AG09309 (cell line): ENCODE results near the gene CDC16.

Experiments
- DNase-seq: peaks from one replicate; pipeline ENCODE4 v3.0.0-alpha.2; 2010; ENCODE audit warnings: low read depth
- H3K4me3 ChIP-seq: 2 replicates; pipeline ENCODE4 v1.5.1; 2011; ENCODE audit warnings: mild to moderate bottlenecking, low read depth, low read length, moderate library complexity; ENCODE audit not compliant: control insufficient read depth
- TF ChIP-seq, protein P1 (sequence below): IDR thresholded peaks from 2 replicates; pipeline ENCODE4 v1.5.1; 2011; ENCODE audit warnings: mild to moderate bottlenecking, low read depth, low read length, inconsistent platforms; ENCODE audit not compliant: insufficient read depth, control insufficient read depth; ENCODE audit errors: missing control alignments

Gene CDC16

DNA sequence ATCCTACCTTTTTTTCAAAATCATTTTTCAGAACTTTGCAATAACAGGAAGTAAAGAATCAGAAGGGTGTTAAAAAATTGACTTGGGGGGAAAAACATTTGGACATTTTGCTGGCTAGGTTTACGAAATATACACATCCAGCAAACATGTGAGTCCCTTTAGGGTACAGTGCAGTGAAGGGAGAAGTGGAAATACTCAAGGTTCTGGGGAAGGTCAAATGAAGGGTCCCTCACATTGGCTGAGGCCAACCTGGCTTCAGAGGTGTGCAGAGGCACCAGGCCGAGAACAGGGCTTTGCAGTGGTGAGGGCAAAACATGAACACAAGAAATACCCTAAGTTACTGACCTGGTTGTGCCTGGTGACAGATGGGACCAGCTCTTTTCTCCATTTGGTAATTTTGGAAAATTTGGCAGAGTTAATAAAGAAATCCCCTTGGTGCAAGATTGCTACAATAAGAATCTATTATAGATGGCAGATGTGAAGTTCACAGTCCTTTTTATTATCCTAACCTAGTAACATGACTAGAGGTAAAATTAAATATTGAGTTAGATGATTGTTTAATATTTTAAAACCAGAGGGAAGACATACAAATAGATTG lies 45.2 kb downstream of the CDC16 start:
- no peak overlapping the region for H3K4me3 ChIP-seq
- TF ChIP-seq, protein P1, sequence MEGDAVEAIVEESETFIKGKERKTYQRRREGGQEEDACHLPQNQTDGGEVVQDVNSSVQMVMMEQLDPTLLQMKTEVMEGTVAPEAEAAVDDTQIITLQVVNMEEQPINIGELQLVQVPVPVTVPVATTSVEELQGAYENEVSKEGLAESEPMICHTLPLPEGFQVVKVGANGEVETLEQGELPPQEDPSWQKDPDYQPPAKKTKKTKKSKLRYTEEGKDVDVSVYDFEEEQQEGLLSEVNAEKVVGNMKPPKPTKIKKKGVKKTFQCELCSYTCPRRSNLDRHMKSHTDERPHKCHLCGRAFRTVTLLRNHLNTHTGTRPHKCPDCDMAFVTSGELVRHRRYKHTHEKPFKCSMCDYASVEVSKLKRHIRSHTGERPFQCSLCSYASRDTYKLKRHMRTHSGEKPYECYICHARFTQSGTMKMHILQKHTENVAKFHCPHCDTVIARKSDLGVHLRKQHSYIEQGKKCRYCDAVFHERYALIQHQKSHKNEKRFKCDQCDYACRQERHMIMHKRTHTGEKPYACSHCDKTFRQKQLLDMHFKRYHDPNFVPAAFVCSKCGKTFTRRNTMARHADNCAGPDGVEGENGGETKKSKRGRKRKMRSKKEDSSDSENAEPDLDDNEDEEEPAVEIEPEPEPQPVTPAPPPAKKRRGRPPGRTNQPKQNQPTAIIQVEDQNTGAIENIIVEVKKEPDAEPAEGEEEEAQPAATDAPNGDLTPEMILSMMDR = no peak
- DNase-seq = no peak

GRCh38 chr13:114281351-114282040 lies 46.8 kb downstream of the CDC16 start, which contains the start of gene UPF3A:
Gene UPF3A, plus strand, starts transcription at chr13:114281601. Its CDS starts 39 bp downstream, at chr13:114281640.
- TF ChIP-seq, protein P1 = no peak
- DNase-seq = peak; percentile 56
- peak within 1 kb of the TSS; percentile 54 for H3K4me3 ChIP-seq

DNA sequence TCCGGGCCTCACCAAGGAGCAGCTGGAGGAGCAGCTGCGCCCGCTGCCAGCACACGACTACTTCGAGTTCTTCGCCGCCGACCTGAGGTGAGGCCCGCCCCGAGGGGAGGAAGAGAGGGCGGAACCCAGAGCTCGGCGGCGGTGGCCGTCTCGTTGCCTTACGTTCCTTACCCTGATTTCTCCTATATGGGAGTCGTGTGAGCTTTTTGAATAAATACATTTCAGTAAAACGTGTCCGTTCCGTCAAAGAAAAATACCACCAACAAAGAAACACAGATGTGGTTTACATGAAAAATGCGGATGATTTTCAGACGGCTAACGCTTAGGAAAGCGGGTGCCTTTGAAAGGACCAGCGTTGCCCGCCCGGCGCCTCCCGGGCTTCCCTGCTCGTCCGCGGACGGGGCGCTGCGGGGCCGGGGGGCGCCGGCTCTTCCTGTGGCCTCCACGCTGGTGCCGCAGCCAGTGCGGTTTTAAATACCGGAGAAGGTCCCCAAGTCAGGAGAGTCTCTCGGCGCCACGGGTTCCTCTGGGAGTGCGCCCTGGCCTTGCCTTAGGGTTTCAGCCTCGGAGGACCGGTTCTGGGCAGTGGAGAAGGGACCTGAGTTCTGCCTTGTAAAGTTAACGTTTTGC lies 47.5 kb downstream of the CDC16 start:
- TF ChIP-seq, protein P1 = no peak
- DNase-seq = no peak
- peak overlapping the region; percentile 54 for H3K4me3 ChIP-seq

DNA sequence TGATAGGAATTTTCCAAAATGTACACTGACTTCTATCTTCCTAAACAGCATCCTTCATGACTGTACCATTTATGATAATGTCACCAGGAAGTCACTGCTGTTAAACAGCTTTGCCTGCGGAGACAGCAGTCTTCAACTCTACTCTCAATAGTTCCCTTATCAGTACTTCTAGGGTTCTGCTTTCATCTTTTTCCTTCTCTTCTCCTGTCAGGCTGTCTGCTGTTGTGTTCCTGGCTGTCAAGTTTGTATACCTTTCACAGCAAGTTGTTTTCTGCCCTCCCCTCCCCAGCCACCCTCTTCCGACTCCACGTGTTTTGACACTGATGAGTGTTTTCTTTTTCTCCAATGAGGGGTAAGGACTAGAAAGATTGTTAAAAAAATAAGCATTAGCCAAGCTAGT lies 48.9 kb downstream of the CDC16 start:
- no peak overlapping the region for H3K4me3 ChIP-seq
- TF ChIP-seq, protein P1 = no peak
- no peak for DNase-seq

GRCh38 chr13:114284680-114285079 lies 50.0 kb downstream of the CDC16 start:
- H3K4me3 ChIP-seq = no peak overlapping the region
- DNase-seq = no peak
- TF ChIP-seq, protein P1 = no peak

DNA sequence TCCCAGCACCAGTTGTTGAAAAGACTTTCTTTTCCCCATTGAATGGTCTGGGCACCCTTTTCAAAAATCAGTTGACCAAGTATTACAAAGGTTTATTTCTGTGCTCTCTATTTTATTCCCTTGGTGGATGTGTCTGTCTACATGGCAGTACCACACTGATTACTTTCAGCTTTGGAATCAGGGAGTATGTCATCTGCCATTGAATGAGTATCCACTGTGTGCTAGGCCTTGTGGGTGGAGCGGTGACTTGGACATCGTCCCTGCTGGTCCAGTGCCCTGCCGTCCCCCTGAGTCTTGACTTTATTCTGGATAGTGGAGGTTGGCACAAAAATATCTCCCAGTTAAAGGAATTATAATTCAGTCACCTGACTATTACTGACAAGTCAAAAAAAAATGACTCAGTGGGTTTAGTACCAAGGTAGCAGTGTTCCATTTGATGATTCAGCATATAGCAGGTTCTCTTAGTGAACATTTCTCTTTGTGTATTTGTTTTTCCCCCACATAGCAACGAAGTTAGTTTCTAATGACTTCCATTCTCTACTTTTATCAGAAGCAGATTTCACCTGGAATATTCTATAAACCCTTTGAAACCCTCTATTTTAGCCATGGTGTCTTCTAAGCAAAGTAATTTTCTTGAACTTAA lies 50.6 kb downstream of the CDC16 start:
- H3K4me3 ChIP-seq = no peak overlapping the region
- no peak for DNase-seq
- TF ChIP-seq, protein P1 = no peak
